GM12864 (cell line): ENCODE measurements around the gene TSC22D1.

Source experiments
- DNase-seq: peaks from one replicate; pipeline ENCODE4 v3.0.0-alpha.2; 2011; ENCODE audit warnings: low read depth
- H3K4me3 ChIP-seq: 2 replicates; pipeline ENCODE4 v1.5.1; 2011; ENCODE audit warnings: mild to moderate bottlenecking, low read depth, low read length, control low read depth
- TF ChIP-seq, protein P1 (sequence below): IDR thresholded peaks from 2 replicates; pipeline ENCODE4 v1.5.1; 2011; ENCODE audit warnings: low read depth, mild to moderate bottlenecking, moderate library complexity, low read length, control low read depth, inconsistent platforms; ENCODE audit errors: missing control alignments

Gene TSC22D1

DNA sequence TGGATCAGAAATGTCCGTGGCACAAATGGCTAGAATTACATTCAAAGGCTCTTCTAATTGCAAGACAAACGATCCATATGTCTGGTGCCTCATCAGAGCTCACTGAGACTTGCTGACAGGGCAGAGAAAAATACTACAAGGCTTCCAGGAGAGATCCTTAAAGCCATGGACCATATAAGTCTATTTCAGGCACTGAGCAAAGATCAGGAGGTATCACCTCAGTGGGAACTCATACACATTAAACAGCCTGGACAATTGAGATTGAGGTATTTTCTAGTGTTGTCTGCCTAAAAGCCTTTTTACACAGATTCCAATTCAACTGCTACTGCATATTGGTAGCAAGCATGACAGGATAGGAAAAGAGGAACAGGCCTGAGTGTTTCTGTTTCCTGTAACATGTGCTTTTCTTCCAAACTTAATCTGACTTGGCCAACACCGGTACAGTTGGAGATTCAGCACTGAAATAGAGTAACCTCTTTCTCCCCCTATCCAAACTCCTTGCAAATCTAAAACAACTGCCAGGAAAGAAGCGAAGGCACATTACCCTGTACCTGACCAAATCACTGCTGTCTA, 136.6 kb downstream of the TSC22D1 start:
- TF ChIP-seq, protein P1, sequence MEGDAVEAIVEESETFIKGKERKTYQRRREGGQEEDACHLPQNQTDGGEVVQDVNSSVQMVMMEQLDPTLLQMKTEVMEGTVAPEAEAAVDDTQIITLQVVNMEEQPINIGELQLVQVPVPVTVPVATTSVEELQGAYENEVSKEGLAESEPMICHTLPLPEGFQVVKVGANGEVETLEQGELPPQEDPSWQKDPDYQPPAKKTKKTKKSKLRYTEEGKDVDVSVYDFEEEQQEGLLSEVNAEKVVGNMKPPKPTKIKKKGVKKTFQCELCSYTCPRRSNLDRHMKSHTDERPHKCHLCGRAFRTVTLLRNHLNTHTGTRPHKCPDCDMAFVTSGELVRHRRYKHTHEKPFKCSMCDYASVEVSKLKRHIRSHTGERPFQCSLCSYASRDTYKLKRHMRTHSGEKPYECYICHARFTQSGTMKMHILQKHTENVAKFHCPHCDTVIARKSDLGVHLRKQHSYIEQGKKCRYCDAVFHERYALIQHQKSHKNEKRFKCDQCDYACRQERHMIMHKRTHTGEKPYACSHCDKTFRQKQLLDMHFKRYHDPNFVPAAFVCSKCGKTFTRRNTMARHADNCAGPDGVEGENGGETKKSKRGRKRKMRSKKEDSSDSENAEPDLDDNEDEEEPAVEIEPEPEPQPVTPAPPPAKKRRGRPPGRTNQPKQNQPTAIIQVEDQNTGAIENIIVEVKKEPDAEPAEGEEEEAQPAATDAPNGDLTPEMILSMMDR = no peak
- H3K4me3 ChIP-seq = no peak overlapping the region
- no peak for DNase-seq

DNA sequence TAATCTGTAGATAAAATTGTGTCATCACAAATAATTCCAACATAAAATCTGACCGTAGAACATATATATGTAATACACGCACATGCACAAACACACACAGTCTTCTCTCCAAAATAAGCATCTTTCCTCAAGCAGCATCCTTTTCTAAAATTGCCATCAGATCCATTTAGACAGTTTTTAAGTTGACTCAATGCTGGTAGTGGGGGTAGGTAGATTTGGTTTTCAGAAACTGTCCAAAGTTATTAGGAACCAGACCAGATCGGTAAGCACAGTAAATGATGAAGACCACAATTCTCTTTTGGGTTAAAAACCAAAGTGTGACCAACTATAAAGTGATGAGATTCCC, 137.9 kb downstream of the TSC22D1 start:
- no peak overlapping the region for H3K4me3 ChIP-seq
- TF ChIP-seq, protein P1 = no peak
- no peak for DNase-seq

DNA sequence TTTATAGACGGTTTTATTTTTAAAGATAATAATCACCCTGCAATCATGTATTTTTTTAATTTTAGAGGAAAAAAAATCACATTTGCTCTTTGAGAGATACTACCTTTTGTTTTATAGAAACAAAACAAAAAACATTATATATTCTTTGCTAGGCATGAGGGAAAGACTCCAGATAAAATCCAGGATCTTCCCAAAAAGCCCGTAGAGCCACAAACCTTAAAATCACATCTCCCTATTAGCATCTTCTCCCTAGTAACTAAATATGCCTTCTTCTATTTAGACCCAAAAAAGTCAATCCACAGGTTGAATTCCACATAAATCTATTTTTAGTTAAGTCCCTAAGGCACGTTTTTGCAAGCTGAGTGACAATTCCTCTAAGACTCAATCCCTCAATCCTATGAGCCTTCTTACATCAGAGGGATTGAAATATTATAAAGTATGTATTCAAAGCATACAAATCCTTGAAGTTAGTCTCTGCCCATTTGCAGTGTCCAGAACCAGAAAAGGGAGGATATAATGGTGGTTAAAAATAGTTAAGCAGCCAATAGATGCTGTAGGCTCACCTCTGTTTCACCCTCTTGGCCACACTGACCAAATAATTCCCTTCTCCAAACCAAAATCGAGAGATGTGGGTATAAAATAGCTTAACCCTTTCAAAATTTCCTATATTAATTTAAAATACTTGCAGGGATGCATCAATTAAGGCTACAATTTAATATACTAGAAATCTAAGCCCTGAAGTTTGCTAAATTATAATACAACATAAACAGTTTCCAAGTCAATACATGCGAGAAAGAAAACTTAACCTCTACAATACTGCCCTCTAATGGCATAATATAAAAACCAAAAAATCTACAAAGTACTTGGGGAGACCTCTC, 138.5 kb downstream of the TSC22D1 start:
- H3K4me3 ChIP-seq = no peak overlapping the region; the same call in 1 of the 2 replicates
- TF ChIP-seq, protein P1 = no peak
- DNase-seq = no peak

DNA sequence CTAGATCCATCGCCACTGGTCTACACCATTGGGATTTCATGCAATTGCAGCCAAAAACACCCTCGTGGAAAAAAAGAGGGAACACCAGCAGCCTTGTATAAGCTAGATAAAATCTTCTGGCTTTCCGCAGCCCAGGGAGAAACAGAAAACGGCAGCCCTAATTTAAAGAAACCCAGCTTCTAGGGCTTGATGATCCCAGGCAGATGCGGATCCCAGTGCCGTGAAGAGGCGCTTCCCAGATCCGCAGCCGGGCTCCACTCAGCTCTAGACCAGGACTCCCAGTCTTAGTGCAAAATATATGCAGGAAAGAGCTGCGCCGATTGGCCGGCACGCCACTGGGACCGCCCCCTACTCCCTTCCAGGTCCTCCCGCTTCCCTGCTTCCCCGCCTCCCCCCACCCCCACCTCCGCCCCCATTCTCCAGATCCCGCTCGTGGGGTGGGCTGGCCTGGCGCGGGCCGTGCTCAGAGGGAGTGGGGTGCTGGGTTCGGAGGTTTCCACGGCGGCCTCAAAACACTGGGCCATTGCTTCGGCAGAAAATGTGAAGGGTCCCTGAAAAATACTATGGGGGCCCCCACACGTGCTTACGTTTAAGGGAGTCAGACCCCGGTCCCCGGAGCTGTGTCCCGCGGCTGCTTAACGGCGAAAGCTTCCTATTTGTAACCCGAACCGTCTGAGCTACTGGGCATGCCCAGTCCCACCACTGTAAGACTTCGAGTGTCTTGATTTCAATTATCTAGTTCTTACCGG, 139.4 kb downstream of the TSC22D1 start:
- H3K4me3 ChIP-seq = peak overlapping the region; percentile 44
- TF ChIP-seq, protein P1 = no peak
- DNase-seq = no peak

DNA sequence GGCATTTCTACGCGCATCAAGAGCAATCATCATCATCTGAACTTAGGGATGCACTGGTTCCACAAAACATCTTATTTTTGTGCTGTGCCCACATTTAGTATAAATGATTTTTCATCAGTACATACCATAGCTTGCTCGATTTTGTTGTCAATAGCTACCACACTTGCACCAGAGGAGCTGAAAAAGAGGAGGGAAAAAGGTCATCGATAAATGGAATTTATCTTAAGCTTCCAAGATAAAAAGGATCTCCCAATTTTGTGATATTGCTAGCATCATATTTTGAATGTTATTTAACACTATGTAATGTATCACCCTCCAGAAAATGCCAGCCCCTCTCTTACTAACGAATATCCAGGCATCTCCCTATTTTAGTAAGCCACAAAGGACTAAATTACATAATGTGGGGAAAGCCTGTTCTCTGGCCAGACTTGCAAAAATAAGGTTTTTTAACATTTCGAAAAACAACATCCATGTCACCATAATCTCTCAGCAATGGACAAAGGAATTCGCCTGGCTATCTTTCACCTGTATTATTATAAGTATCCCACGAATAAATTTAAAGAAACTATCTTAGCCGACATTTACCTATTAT, 140.1 kb downstream of the TSC22D1 start:
- DNase-seq = no peak
- peak overlapping the region; percentile 44 for H3K4me3 ChIP-seq
- TF ChIP-seq, protein P1 = no peak

DNA sequence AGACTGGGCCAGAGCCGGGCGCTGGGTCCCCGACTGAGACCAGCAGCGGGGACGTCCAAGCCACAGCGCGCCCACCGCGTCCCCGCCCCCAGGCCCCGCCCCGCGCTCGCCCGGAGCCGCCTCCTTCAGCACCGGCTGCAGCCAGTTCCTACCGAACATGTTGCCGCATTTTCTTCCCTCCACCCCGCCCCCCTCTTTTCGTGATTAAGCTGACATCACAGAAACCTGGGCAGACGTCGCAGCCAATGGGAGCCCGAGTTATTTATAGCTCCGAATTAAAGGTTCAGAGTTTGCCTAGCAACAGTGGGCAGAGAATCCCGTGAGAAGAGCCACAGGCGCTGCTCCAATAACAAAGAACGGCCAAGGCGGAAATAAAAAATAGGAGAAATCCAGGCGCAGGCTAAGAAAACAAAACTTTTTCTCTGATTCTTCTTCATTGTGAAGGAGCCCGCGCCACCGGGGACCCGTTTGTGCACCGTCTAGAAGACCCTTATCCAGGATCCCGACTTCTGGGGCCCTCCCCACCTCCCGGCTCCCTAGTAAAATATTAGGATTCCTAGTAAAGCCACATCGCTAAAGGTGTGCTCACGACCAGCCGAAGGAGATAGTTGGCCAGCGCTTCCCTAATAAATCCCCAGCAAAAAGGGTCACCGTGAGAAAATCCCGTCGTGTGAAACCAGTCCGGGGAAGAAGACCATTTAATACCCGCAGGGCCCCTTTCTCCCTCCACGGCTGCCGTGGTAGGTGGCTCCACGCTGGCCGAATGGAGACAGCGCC, 140.8 kb downstream of the TSC22D1 start:
- TF ChIP-seq, protein P1 = no peak
- peak; percentile 69 for DNase-seq
- H3K4me3 ChIP-seq = peak overlapping the region; percentile 44
